GM12875 (cell line): Measurements from ENCODE around the gene GINS1.

Source experiments
- H3K4me3 ChIP-seq: one replicate; pipeline ENCODE4 v1.5.1; 2011; ENCODE audit warnings: low read depth, low read length, control low read depth
- CTCF ChIP-seq: IDR thresholded peaks from 2 replicates; pipeline ENCODE4 v1.5.1; 2011; ENCODE audit warnings: low read depth, mild to moderate bottlenecking, control low read depth, inconsistent platforms, low read length, moderate library complexity, borderline replicate concordance; ENCODE audit not compliant: insufficient read depth

The GINS1 gene

GRCh38 chr20:25461281-25461650, 53.8 kb downstream of the GINS1 start:
- no peak overlapping the region for H3K4me3 ChIP-seq
- TF ChIP-seq CTCF: no peak

GRCh38 chr20:25461786-25462545, 54.5 kb downstream of the GINS1 start:
- no peak overlapping the region for H3K4me3 ChIP-seq
- TF ChIP-seq CTCF: no peak

- no peak overlapping the region for H3K4me3 ChIP-seq
- TF ChIP-seq CTCF: no peak
These were observed 57.2 kb downstream of the GINS1 start for GRCh38 chr20:25464501-25465242.

- no peak for TF ChIP-seq CTCF
These were observed 58.0 kb downstream of the GINS1 start for GRCh38 chr20:25465243-25466135.

GRCh38 chr20:25466846-25467245, 59.4 kb downstream of the GINS1 start:
- no peak for TF ChIP-seq CTCF
- H3K4me3 ChIP-seq: no peak overlapping the region

More at GRCh38 chr20:25465243-25466135, 58.0 kb downstream of the GINS1 start:
- H3K4me3 ChIP-seq: no peak overlapping the region

GRCh38 chr20:25467441-25467840, 60.0 kb downstream of the GINS1 start:
- no peak for TF ChIP-seq CTCF

More at GRCh38 chr20:25467441-25467840, 60.0 kb downstream of the GINS1 start:
- no peak overlapping the region for H3K4me3 ChIP-seq
